Tibial artery (tissue), 4 donors: ENCODE data around the gene PRKG1.

ENCODE experiments used
- DNase-seq, 2 donors: peaks; one replicate each; pipeline ENCODE4 v3.0.0-alpha.2; 2019
- H3K27ac ChIP-seq, 2 donors: fragments of 200-600 bp; sonication (generic) in 1 of 2; 1 replicate in 1 of 2; 2 replicates in 1 of 2; pipeline ENCODE4 v1.5.1; 2018 to 2019; ENCODE audit warnings: mild to moderate bottlenecking in 1 of 2
- H3K27me3 ChIP-seq, 2 donors: fragments of 200-600 bp; sonication (generic) in 1 of 2; one replicate each; pipeline versions ENCODE4 v1.5.1 to v1.6.0; 2016 to 2019
- H3K36me3 ChIP-seq, 3 donors: fragments of 200-600 bp; sonication (generic) in 2 of 3; one replicate each; pipeline ENCODE4 v1.5.1; 2016 to 2019; ENCODE audit warnings: mild to moderate bottlenecking in 2 of 3
- H3K4me1 ChIP-seq, 4 donors: fragments of 200-600 bp; sonication (generic) in 2 of 4; 1 replicate in 3 of 4; 2 replicates in 1 of 4; pipeline ENCODE4 v1.5.1; 2016 to 2019
- H3K4me3 ChIP-seq, 2 donors: fragments of 200-600 bp; sonication (generic) in 1 of 2; 1 replicate in 1 of 2; 2 replicates in 1 of 2; pipeline ENCODE4 v1.5.1; 2018 to 2019; ENCODE audit warnings: mild to moderate bottlenecking in 2 of 2
- H3K9me3 ChIP-seq, 3 donors: fragments of 200-600 bp; sonication (generic) in 1 of 3; one replicate each; pipeline ENCODE4 v1.5.1; 2016 to 2019
- intact Hi-C: fragments of 100-400 bp; cut with DNase I; formaldehyde crosslinking; loops from one replicate; pipeline ENCODE4 v1.15.0; 2023; ENCODE audit warnings: low total_unique reads
- TF ChIP-seq, protein P1 (sequence below), 2 experiments: fragments of 200-600 bp in 1 of 2; fragments of 450-650 bp in 1 of 2; IDR thresholded peaks; one replicate each; pipeline ENCODE4 v1.5.1; 2017 to 2019; ENCODE audit warnings: antibody characterized with exemption in 2 of 2, mild to moderate bottlenecking in 1 of 2, moderate library complexity in 1 of 2

Gene PRKG1

DNA sequence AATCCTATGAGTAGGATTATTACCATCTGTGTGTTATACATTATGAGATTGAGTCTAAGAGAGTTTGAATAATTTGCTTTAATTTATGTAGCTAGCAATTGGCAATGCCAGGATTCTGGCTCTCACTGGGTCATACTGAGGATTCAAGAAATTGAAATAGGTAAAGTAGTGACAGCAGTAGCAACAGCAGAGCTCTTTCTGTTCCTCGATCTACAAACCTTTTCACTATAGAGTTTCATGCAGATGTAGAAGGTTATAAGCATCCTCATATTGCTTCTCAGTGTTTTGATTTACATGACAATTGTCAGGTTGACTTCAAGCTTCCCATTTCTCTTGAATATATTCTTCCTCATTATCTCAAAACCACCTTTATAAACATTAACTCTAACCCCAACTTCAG is 919.2 kb downstream of the PRKG1 start:
- TF ChIP-seq, protein P1, sequence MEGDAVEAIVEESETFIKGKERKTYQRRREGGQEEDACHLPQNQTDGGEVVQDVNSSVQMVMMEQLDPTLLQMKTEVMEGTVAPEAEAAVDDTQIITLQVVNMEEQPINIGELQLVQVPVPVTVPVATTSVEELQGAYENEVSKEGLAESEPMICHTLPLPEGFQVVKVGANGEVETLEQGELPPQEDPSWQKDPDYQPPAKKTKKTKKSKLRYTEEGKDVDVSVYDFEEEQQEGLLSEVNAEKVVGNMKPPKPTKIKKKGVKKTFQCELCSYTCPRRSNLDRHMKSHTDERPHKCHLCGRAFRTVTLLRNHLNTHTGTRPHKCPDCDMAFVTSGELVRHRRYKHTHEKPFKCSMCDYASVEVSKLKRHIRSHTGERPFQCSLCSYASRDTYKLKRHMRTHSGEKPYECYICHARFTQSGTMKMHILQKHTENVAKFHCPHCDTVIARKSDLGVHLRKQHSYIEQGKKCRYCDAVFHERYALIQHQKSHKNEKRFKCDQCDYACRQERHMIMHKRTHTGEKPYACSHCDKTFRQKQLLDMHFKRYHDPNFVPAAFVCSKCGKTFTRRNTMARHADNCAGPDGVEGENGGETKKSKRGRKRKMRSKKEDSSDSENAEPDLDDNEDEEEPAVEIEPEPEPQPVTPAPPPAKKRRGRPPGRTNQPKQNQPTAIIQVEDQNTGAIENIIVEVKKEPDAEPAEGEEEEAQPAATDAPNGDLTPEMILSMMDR (IDR thresholded peaks at IDR 0.05), result no peak
- no peaks in the 10 kb centered on the region for H3K27me3 ChIP-seq
- no peak overlapping the region for H3K27ac ChIP-seq
- no peaks in the 10 kb centered on the region for H3K9me3 ChIP-seq
- intact Hi-C loops, result no loop called here
- H3K4me3 ChIP-seq, result no peak overlapping the region
- no peak for DNase-seq
- no peaks in the 10 kb centered on the region for H3K36me3 ChIP-seq
- H3K4me1 ChIP-seq, result peaks cover 0 to under 1% (median 0%) of the 10 kb centered on the region in 4 donors

GRCh38 chr10:51999096-51999495 is 924.8 kb downstream of the PRKG1 start:
- Histone ChIP-seq H3K9me3 (no peaks in the 10 kb centered on the region), H3K4me1 (peaks cover 0 to 42% (median 6%) of the 10 kb centered on the region in 4 donors), H3K27ac (peak overlapping the region in 1 of 2 donors; percentile 14), H3K27me3 (no peaks in the 10 kb centered on the region), H3K4me3 (no peak overlapping the region), H3K36me3 (no peaks in the 10 kb centered on the region)
- TF ChIP-seq, protein P1 (IDR thresholded peaks at IDR 0.05), result no peak
- intact Hi-C loops, result no loop called here
- DNase-seq, result no peak

- intact Hi-C loops, result no loop called here
- Histone ChIP-seq H3K4me1 (peaks cover 0 to 47% (median 8%) of the 10 kb centered on the region in 4 donors), H3K9me3 (no peaks in the 10 kb centered on the region), H3K4me3 (no peak overlapping the region), H3K27ac (no peak overlapping the region), H3K36me3 (no peaks in the 10 kb centered on the region), H3K27me3 (no peaks in the 10 kb centered on the region)
- TF ChIP-seq, protein P1 (IDR thresholded peaks at IDR 0.05), result peak; percentile 53 to 54
- DNase-seq, result no peak
These were observed 930.2 kb downstream of the PRKG1 start for GRCh38 chr10:52004342-52004949.

GRCh38 chr10:52007091-52007490 is 932.8 kb downstream of the PRKG1 start:
- DNase-seq, result no peak
- TF ChIP-seq, protein P1 (IDR thresholded peaks at IDR 0.05), result no peak
- H3K4me1 ChIP-seq, result peaks cover 0 to 49% (median 16%) of the 10 kb centered on the region in 4 donors
- no peak overlapping the region for H3K27ac ChIP-seq
- H3K36me3 ChIP-seq, result no peaks in the 10 kb centered on the region
- H3K9me3 ChIP-seq, result no peaks in the 10 kb centered on the region
- intact Hi-C loops, result no loop called here
- no peaks in the 10 kb centered on the region for H3K27me3 ChIP-seq
- H3K4me3 ChIP-seq, result no peak overlapping the region

GRCh38 chr10:52011118-52011517 is 936.8 kb downstream of the PRKG1 start:
- no peaks in the 10 kb centered on the region for H3K9me3 ChIP-seq
- H3K27ac ChIP-seq, result peak overlapping the region; percentile 38 to 42
- no peaks in the 10 kb centered on the region for H3K27me3 ChIP-seq
- peaks cover 0 to 46% (median 12%) of the 10 kb centered on the region in 4 donors for H3K4me1 ChIP-seq
- intact Hi-C loops, result no loop called here
- H3K4me3 ChIP-seq, result no peak overlapping the region
- TF ChIP-seq, protein P1 (IDR thresholded peaks at IDR 0.05), result no peak
- no peak for DNase-seq
- H3K36me3 ChIP-seq, result no peaks in the 10 kb centered on the region
